ACHN (cell line): ENCODE measurements around the gene LYPD6.
A peak's percentile ranks its signal among the peaks of the same experiment; 100 is the strongest.
"Not testable (repeated sequence)": the region's sequence is repeated elsewhere in the genome, so short reads cannot be mapped to it uniquely, and the experiment has no call there.

ENCODE experiments used
- DNase-seq: peaks from one replicate; pipeline ENCODE4 v3.0.0-alpha.2; 2015
- in situ Hi-C: cut with HindIII; loops from 2 replicates; pipeline ENCODE4 v1.10.0; 2017; ENCODE audit warnings: low sequenced_read_pairs, low pct_ligation_motif_present, low pct_unique_long_range_greater_than_20kb

LYPD6 gene, protein sequence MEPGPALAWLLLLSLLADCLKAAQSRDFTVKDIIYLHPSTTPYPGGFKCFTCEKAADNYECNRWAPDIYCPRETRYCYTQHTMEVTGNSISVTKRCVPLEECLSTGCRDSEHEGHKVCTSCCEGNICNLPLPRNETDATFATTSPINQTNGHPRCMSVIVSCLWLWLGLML

DNA sequence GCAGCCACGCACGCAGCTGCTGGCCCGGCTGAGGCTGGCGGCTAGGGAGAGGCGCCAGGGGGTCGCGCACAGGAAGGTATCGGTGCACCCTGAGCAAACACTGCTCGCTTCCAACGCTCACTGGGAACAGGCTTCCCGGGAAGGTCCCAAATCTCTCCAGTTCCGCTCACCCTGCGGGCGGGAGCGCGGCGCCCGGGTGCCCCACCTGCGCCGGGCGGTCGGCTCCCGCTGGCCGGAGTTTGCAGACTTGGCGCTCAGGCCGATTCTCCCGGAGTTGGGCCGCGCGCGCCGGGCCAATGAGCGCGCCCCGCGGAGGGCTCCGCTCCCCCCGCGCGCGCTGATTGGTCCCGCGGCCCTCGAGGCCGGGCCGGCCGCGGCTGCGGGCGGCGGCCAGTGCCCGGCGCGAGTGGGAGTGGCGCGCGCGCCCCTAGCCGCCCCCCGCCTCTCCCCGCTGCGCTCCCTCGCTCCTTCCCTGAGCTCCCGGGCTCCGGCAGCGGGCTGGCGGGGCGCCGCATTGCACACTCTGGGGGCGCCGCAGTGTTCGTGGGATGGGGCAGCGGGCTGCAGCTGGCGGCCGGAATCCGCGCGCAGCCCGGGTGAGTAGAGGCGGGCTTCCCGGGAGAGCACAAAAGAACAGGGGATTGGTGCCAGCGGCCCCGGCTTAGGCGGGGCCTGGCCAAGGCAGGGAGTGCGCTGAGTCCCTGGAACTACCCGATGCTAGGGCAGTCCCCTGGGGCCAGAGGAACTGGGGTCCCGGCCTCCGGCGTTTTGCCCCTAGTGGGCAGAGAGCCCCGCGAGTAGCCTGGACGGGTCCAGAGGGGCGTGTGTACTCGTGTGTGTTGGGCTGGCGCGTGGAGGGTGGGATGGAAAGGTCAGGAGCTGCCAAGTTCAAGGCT is at the start of gene LYPD6:
LYPD6 (plus strand) TSS at position 461 of the 896 bp plus-strand sequence. CDS start 107,122 bp downstream, outside the sequence.
- in situ Hi-C loops = no loop called here

DNA sequence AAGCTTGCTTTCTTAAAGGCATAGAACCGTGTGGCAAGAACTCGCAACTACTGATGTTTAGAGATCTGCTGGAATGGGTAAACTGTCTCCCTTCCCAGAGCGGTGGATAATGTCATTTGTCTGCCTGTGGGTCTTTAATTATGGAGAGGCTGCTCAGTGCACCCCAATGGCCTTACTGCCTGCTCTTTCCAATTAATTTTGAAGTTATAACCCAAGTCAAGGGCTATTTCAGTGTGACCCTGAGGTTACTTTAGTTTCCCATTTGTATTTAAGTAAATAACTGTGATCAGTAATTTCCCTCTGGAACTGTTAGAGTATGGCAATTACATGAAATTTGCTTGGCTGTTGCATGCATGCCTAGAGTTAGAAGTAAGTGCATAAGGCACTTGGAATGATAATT is 48.9 kb upstream of the LYPD6 start:
- no peak for DNase-seq
- in situ Hi-C loops = no loop called here

More for the DNA sequence above, at the start of gene LYPD6:
- peak; percentile 85 for DNase-seq

DNA sequence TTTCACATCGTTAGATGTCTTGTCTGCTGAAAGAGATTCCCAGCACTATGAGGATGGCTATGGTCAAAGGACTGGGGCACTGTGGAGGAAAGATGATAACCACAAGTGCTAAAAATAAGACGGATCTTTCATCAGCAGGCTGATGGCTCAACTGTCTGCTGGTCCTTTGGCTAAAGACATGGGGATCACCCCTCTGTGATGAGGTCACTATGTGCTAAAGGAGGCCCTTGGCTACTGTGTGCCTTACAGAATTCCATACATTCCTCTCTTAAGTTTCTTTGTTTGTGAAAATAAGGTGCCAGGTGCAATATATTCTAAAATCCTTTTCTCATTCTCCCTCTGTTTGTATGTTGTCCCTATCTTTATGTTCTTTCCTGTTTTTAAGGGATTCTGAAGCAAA is 39.7 kb upstream of the LYPD6 start:
- in situ Hi-C loops = no loop called here
- no peak for DNase-seq

DNA sequence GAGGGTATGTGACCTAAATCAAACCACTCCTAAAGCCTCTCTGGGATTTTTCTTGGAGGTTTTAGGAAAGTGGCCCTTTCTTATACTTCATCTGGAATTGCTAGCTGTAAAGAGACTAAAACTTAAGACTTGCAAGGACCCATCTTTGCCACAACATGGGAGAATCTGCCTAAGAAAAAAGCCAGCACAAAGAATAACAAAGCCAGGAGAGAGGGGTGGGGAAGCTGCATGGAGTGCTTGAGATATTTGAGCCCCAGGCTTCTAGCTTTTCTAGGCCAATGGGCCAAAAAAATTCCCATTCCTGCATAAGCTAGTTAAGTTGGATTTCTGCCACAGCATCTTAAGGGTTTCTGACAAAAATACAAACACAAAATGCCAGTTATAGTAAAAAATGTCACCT is 38.5 kb upstream of the LYPD6 start:
- no peak for DNase-seq
- in situ Hi-C loops = no loop called here

DNA sequence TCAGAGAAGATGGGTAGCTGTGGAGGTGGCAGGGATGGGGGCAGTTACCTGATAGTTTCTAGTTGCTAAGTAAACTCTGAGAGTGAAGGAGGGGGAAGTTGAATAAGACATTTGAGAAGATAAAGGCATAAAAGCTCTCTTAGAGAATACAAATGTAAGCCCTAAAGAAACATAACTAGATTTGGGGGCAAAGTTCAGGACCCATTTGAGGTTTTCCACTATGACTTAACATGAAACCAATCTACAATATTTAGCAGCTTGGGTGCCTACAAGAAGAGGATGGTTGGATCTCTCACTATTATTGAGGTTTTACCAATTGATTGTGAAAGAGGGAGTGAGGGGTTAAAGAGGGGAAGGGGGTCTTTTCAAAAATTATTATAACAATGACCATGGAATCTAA is 34.4 kb upstream of the LYPD6 start:
- in situ Hi-C loops = no loop called here
- no peak for DNase-seq

DNA sequence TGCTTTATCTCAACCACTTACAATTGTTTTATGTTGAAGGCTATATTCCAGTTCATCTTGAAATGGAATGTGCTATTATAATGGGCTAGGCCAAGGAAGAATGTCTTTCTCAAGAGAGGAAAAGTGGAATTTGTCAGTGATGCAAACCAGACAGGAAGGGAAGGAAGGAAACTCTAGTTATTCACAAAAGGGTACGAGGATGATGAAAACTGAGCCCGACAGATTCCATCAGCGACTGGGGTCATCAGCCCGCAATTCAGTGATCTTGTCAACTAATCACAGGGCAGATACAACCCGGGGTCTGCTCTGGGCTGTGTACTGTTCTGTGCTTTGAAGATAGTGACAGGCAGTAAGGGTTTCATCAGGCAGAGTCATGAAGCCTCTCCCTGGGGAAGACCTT is 23.4 kb upstream of the LYPD6 start:
- DNase-seq = no peak
- in situ Hi-C loops = no loop called here

DNA sequence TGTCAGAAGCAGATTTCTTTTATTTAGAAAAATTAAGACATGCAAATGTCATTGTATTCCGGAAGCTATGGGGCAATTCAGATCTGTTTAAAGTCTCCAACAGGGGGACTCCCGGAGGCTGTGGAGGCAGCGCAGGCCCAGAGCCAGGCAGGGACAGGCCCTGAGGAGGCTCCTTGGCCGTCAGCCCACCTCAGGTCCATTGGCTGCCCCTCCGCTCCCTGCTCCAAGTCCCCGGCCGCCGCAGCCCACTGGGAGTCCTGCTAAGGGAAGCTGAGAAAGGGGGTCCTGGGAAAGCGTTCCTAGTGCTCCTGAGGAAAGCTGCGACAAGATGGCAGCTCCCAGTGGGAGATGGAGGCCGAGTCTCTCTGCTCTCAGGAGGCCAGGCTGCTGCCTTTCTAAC is 20.0 kb upstream of the LYPD6 start:
- in situ Hi-C loops = no loop called here
- no peak for DNase-seq

DNA sequence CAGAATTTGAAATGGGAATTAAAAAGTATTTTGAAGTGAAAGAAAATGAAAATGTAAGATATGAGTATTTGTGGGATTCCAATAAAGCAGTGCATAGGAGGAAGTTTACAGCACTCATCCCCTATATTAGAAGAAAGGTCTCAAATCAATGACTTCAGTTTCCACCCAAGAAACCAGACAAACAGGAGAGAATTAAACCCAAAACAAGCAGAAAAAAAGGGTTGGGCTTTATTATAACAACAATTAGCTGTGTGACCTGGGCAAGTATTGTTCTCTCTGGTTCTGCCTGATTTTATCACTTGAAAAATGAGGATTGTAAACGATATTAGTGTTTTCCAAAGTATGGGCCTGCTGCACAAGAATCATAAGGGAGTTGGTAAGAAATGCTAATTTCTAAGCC is 18.3 kb upstream of the LYPD6 start:
- in situ Hi-C loops = no loop called here
- no peak for DNase-seq

GRCh38 chr2:149313512-149313972 is 16.8 kb upstream of the LYPD6 start:
- DNase-seq = peak; percentile 43
- in situ Hi-C loops = no loop called here

- DNase-seq = no peak
- in situ Hi-C loops = no loop called here
Measured at GRCh38 chr2:149314687-149315086, 15.7 kb upstream of the LYPD6 start.

DNA sequence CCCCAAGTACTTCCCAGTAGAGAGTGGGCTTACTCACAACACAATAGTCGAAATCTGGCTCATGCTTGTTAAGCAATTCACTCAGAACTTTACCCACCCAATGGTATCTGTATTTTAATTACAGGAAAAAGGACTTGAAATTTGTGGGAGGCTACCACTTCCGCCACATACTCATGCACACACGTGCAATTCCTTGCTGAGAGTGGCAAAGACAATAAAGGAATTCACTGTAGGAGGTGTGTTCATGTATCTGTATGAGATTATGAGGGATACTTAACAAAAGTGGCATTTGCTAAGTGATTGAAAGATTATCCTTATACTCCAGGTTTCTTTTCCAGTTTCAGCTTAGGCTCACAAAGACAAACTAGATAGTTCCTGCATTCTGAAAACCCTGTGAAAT is 14.9 kb upstream of the LYPD6 start:
- DNase-seq = no peak
- in situ Hi-C loops = no loop called here

- DNase-seq, in situ Hi-C loops: not testable (repeated sequence)
Measured at GRCh38 chr2:149318566-149318965, 11.8 kb upstream of the LYPD6 start.

GRCh38 chr2:149320362-149320761 is 10.0 kb upstream of the LYPD6 start:
- in situ Hi-C loops = no loop called here

DNA sequence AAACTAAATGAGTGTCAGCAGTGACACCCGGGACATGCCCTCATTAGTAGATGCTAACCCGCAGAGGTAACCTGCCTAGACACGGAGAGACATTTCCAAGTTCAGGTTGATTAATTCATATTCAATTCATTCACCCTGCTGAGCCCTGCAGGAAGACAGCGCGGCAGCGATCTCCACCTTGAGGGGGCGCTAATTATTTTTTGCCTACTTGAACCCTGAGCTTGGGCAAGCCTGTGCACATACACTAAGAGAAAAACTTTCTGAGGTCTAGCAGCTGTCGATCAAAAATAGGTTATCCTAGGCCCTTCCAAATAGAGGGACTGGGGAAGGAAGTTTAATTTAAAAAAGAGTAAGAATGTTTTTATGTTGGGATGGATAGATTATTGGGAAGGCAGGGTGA is 1.3 kb upstream of the LYPD6 start:
- DNase-seq = no peak
- in situ Hi-C loops = no loop called here

More at GRCh38 chr2:149320362-149320761, 10.0 kb upstream of the LYPD6 start:
- DNase-seq = no peak

DNA sequence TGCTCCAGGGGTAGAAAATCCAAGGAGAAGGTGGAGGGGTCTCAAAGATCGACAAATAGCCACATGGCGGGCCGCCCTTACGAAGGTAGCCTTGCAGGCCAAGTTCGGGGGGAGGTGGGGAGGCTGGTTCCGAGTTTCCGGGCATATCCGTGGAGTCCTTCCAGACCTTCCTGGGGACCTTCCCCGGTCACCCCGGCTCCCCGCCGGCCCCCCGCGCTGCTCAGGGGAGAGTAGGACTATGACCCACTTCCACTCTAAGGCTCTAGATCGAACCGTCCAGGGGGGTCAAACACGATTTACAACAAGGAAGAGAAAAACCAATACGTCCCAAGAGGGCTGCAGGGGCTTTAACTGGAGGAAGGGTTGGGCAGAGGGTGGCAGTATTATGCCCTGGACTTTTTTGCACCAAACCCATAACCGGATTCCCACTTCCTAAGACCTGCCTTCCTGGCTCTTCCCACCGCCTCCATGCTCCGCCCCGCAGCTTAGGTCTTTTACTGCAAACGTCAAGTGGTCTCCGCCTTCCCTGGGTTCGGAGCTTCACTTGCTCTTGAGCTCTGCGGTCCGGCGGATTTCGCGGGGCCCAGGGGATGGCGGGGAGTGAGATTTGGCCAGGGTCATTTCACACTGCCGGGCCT is 779 bp upstream of the LYPD6 start:
- in situ Hi-C loops = no loop called here
- DNase-seq = peak; percentile 76

- DNase-seq = no peak
- in situ Hi-C loops = no loop called here
Measured at GRCh38 chr2:149331023-149331400, 625 bp downstream of the LYPD6 start.

DNA sequence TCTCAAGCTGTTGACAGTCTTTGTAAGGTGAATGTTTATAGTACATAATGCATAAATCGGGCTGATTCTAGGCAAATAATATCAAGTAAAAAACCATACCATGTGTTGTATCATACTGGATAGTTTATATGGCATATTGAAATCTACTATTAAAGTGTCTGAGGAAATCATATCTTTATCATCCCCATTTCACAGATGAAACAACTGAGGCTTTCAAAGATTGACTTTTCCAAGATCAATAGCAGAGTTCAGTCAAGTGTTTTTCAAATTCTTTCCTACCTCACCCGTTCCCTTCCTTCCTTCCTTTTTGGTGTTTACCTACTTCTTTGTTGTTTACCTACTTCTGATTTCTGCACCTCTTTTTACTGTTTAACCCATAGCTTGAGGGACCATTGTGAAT is 2.0 kb downstream of the LYPD6 start:
- in situ Hi-C loops = no loop called here
- no peak for DNase-seq

GRCh38 chr2:149333636-149334035 is 3.2 kb downstream of the LYPD6 start:
- in situ Hi-C loops = no loop called here
- no peak for DNase-seq

GRCh38 chr2:149334156-149334555 is 3.8 kb downstream of the LYPD6 start:
- in situ Hi-C loops = no loop called here
- DNase-seq = no peak
